Measurements from ENCODE around the gene B3GNT5.

The B3GNT5 gene

DNA sequence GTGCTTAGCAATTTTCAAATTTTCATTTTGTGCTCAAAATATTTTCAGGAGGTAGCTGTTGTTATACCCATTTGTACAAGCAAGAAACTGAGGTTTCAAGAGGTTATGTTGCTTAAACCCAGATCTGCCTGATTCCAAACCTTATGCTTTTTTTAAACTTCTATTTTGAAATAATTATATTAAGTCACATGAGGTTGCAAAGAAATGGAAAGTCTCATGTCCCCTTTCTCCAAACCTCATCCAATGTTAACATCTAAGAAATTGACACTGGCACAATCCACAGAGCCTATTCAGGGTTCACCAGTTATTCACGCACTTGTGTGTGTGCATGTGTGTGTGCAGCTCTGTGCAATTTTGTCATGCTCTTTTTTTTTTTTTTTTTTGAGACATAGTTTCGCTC, 35.1 kb downstream of the B3GNT5 start:
- no peak overlapping the region for H3K4me2 ChIP-seq (ENCODE audit: low read length)
- H3K9ac ChIP-seq (ENCODE audit: low read length): no peak overlapping the region
- no peak overlapping the region for H2AFZ ChIP-seq (ENCODE audit: low read depth, low read length)
- peaks cover 23% of the 10 kb centered on the region for H3K4me1 ChIP-seq (ENCODE audit: low read length)
- H3K9me3 ChIP-seq (ENCODE audit: insufficient read depth, low read length): no peaks in the 10 kb centered on the region
- H3K4me3 ChIP-seq (ENCODE audit: low read length): no peak overlapping the region
- H3K27me3 ChIP-seq (ENCODE audit: low read depth, low read length): no peaks in the 10 kb centered on the region
- no peak overlapping the region for H3K27ac ChIP-seq (ENCODE audit: low read length)
- H3K79me2 ChIP-seq (ENCODE audit: low read length): no peaks in the 10 kb centered on the region
- no peaks in the 10 kb centered on the region for H3K36me3 ChIP-seq (replicated peaks; ENCODE audit: low read depth, low read length)
- no peak for TF ChIP-seq EZH2phosphoT487 (IDR thresholded peaks at IDR 0.05; ENCODE audit: low read depth)
- TF ChIP-seq, protein P1, sequence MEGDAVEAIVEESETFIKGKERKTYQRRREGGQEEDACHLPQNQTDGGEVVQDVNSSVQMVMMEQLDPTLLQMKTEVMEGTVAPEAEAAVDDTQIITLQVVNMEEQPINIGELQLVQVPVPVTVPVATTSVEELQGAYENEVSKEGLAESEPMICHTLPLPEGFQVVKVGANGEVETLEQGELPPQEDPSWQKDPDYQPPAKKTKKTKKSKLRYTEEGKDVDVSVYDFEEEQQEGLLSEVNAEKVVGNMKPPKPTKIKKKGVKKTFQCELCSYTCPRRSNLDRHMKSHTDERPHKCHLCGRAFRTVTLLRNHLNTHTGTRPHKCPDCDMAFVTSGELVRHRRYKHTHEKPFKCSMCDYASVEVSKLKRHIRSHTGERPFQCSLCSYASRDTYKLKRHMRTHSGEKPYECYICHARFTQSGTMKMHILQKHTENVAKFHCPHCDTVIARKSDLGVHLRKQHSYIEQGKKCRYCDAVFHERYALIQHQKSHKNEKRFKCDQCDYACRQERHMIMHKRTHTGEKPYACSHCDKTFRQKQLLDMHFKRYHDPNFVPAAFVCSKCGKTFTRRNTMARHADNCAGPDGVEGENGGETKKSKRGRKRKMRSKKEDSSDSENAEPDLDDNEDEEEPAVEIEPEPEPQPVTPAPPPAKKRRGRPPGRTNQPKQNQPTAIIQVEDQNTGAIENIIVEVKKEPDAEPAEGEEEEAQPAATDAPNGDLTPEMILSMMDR (IDR thresholded peaks at IDR 0.05; ENCODE audit: low read depth, low read length): no peak
- H4K20me1 ChIP-seq (ENCODE audit: insufficient read depth, low read length): no peaks in the 10 kb centered on the region

DNA sequence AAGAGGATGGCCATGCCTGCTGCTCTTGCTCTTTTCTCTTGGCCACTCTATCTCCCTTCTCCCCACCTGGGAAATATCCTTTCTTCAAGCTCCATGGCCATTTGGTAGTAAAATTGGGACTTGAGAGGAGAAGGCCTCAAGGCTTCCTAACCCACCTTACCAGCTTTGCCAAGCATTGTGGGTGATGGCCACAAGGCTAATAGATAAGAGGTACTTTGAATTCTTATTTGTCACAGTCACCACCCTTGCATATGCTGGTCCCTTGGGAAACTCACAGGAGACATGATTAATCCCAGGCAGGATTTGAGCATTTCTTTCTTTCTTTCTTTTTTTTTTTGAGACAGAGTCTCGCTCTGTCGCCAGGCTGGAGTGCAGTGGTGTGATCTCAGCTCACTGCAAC, 37.2 kb downstream of the B3GNT5 start:
- Histone ChIP-seq H3K36me3 (replicated peaks; ENCODE audit: low read depth, low read length) (no peaks in the 10 kb centered on the region), H3K4me1 (ENCODE audit: low read length) (peaks cover 16% of the 10 kb centered on the region), H2AFZ (ENCODE audit: low read depth, low read length) (no peak overlapping the region), H4K20me1 (ENCODE audit: insufficient read depth, low read length) (no peaks in the 10 kb centered on the region), H3K9ac (ENCODE audit: low read length) (no peak overlapping the region), H3K9me3 (ENCODE audit: insufficient read depth, low read length) (no peaks in the 10 kb centered on the region), H3K27ac (ENCODE audit: low read length) (no peak overlapping the region), H3K79me2 (ENCODE audit: low read length) (no peaks in the 10 kb centered on the region), H3K4me3 (ENCODE audit: low read length) (no peak overlapping the region), H3K27me3 (ENCODE audit: low read depth, low read length) (no peaks in the 10 kb centered on the region), H3K4me2 (ENCODE audit: low read length) (no peak overlapping the region)
- TF ChIP-seq EZH2phosphoT487 (IDR thresholded peaks at IDR 0.05; ENCODE audit: low read depth): no peak
- TF ChIP-seq, protein P1 (IDR thresholded peaks at IDR 0.05; ENCODE audit: low read depth, low read length): no peak

DNA sequence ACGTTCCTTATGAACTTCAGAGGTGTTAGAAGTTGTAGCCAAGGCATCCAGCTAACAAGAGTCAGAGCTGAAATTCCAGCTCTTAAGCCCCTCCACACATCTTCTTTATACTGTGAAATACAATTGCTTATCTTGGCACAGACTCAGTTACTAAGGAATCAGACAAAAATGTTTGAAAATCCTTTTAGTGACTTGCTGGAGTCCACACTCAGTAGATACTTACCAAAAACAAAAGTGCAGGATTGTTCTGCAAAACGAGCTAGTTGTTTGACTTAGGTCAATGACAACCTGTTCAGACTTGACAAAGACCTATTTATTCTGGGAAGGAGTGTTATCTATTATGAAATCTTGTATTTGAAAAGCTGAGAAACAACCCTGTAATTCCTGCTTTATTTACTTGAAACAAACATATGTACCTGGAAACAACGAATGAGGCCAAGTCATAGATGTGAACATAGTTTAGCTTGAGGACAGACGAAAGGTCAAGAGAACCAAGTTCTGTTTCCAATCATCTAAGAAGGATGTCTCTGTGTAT, 38.5 kb downstream of the B3GNT5 start:
- H3K4me1 ChIP-seq (ENCODE audit: low read length): peaks cover 3% of the 10 kb centered on the region; the same call in 1 of the 2 replicates
- no peaks in the 10 kb centered on the region for H4K20me1 ChIP-seq (ENCODE audit: insufficient read depth, low read length)
- H3K9me3 ChIP-seq (ENCODE audit: insufficient read depth, low read length): no peaks in the 10 kb centered on the region
- no peaks in the 10 kb centered on the region for H3K27me3 ChIP-seq (ENCODE audit: low read depth, low read length)
- no peaks in the 10 kb centered on the region for H3K79me2 ChIP-seq (ENCODE audit: low read length)
- H2AFZ ChIP-seq (ENCODE audit: low read depth, low read length): no peak overlapping the region
- H3K4me2 ChIP-seq (ENCODE audit: low read length): no peak overlapping the region
- H3K4me3 ChIP-seq (ENCODE audit: low read length): no peak overlapping the region
- no peaks in the 10 kb centered on the region for H3K36me3 ChIP-seq (replicated peaks; ENCODE audit: low read depth, low read length)
- H3K27ac ChIP-seq (ENCODE audit: low read length): no peak overlapping the region
- no peak overlapping the region for H3K9ac ChIP-seq (ENCODE audit: low read length)
- TF ChIP-seq EZH2phosphoT487 (IDR thresholded peaks at IDR 0.05; ENCODE audit: low read depth): no peak
- TF ChIP-seq, protein P1 (IDR thresholded peaks at IDR 0.05; ENCODE audit: low read depth, low read length): no peak

DNA sequence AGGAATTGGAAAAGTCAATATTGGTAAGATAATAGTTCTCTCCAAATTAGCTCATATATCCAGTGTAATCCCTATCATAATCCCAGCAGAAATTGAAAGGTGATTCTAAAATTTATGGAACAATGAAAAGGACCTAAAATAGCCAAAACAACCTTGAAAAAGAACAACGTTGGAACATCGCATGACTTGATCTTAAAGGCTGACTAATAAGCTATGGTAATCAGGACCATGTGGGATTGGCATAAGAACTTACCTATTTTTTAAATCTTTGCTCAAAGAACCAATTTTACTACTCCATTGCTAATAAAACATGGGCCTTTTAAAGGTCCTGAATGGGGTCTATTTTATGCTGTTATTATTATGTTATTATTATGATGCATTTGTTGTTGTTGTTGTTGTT, 40.9 kb downstream of the B3GNT5 start:
- TF ChIP-seq EZH2phosphoT487 (IDR thresholded peaks at IDR 0.05; ENCODE audit: low read depth): no peak
- TF ChIP-seq, protein P1 (IDR thresholded peaks at IDR 0.05; ENCODE audit: low read depth, low read length): no peak
- no peak overlapping the region for H3K27ac ChIP-seq (ENCODE audit: low read length)
- no peaks in the 10 kb centered on the region for H3K79me2 ChIP-seq (ENCODE audit: low read length)
- no peak overlapping the region for H3K9ac ChIP-seq (ENCODE audit: low read length)
- H2AFZ ChIP-seq (ENCODE audit: low read depth, low read length): no peak overlapping the region
- H4K20me1 ChIP-seq (ENCODE audit: insufficient read depth, low read length): no peaks in the 10 kb centered on the region
- H3K36me3 ChIP-seq (replicated peaks; ENCODE audit: low read depth, low read length): no peaks in the 10 kb centered on the region
- H3K4me1 ChIP-seq (ENCODE audit: low read length): no peaks in the 10 kb centered on the region
- H3K4me2 ChIP-seq (ENCODE audit: low read length): no peak overlapping the region
- no peak overlapping the region for H3K4me3 ChIP-seq (ENCODE audit: low read length)
- H3K27me3 ChIP-seq (ENCODE audit: low read depth, low read length): no peaks in the 10 kb centered on the region
- no peaks in the 10 kb centered on the region for H3K9me3 ChIP-seq (ENCODE audit: insufficient read depth, low read length)

Measured in OCI-LY3 (cell line).